DOHH2 (cell line): ENCODE measurements around the gene ITPR1.

Experiments
- CTCF ChIP-seq: fragments of 200-600 bp; sonication (generic); IDR thresholded peaks from one replicate; pipeline ENCODE4 v1.5.1; 2014; ENCODE audit warnings: antibody characterized with exemption, mild to moderate bottlenecking, low read depth, low read length; ENCODE audit not compliant: poor library complexity, severe bottlenecking
- EZH2phosphoT487 ChIP-seq: fragments of 200-600 bp; sonication (generic); IDR thresholded peaks from 2 replicates; pipeline ENCODE4 v1.6.1; 2017; ENCODE audit warnings: borderline replicate concordance, mild to moderate bottlenecking, antibody characterized with exemption, low read length, moderate library complexity, mixed read lengths

DNA sequence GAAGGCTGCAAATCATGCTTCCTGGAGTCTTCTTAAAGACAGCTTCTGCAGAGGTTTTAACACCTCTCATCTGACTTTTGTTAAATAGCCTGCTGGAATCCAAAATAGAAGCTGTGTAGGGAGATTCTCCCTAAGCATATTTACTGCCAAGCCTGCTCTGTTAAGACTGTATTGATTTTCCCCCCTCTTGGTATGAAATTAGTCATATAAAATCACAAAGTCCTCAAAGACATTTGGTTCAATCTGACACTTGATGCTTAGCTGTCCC lies 94.6 kb downstream of the ITPR1 start:
- TF ChIP-seq CTCF (no peak), EZH2phosphoT487 (no peak)
